ENCODE data around the gene UBE2V1. TPM values are rescaled to one million over a fixed set of nuclear protein-coding genes. Genes with fewer than 3 reads are reported as not detected.
"Not testable (repeated sequence)": the region's sequence is repeated elsewhere in the genome, so short reads cannot be mapped to it uniquely, and the experiment has no call there.

UBE2V1 gene
- total RNA-seq, 1 experiment from 2014 or later, result 71.5 TPM

GRCh38 chr20:50065325-50065615 lies 47.7 kb downstream of the UBE2V1 start:
- no peak for DNase-seq (ENCODE audit: low read depth)

- DNase-seq (ENCODE audit: low read depth), result not testable (repeated sequence)
Observed at GRCh38 chr20:50063763-50064162, 49.2 kb downstream of the UBE2V1 start.

DNA sequence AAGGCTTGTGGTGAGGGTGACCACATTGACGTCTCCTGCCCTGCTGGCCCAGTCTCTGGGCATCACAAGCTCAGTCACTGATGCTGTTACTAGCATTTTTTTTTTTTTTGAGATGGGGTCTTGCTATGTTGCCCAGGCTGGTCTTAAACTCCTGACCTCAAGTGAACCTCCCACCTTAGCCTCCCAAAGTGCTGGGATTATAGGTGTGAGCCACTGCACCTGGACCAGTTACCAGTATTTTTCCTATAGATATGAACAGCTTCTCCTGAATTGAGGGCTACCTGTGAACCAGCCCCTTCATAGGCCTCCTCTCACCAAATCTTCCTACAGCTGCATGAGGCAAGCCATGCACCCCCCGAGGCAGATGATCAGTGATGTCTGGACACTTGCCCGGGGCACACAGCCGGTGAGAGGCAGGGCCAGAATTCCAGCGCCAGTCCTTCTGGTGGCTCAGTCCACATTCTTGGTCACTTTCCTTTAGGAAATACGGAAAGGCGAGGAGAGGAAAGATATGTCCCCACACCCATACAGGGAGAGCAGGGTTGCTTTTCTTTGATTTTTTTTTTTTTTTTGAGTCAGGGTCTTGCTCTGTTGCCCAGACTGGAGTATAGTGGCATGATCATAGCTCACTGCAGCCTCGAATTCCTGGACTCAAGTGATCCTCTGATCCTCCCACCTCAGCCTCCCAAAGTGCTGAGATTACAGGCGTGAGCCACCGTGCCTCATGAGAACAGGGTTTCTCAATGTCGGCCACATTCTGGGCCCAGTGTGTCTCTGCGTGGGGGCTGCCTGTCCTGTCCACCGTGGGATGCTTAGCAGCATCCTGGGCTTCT lies 50.7 kb downstream of the UBE2V1 start:
- DNase-seq (ENCODE audit: low read depth), result no peak

DNA sequence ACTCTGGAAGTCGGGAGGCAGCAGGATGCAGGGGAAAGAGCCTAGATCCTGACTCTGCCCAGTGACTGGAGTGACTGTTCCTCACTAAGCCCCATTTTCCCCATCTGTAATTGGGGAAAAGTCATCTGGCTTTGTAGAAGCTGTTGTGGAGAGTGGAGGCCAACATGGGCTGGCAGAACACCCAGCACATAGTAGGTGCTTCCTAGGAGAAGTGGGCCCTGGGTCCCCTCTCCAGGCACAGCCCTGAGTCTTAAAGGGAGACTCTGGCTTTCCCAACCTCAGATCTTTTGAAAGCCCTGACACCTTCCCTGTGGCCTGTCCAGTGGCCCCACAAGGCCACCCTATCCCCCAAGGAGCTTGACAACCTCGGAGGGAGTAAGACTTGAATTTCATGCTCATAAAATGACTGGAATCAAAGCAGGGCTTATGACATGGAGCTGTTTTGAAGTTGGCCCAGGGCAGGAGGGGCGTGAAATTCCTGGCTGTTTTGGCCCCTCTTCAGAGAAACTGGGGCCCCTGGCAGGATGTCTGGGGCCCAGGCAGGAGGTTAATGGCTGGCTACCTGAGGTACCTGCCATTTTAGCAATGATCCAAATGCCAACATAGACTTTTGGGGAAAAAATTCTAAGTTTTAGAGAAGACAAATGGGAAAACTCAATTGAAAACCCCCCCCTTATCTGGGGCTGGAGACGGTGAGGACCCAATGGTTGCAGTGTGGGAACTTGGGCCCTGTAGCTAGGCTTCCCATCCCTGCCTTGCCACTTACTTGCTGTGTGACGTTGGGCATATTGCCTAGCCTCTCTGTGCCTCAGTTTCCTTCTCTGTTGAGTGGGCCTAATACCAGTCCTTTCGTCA lies 51.6 kb downstream of the UBE2V1 start:
- no peak for DNase-seq (ENCODE audit: low read depth)

DNA sequence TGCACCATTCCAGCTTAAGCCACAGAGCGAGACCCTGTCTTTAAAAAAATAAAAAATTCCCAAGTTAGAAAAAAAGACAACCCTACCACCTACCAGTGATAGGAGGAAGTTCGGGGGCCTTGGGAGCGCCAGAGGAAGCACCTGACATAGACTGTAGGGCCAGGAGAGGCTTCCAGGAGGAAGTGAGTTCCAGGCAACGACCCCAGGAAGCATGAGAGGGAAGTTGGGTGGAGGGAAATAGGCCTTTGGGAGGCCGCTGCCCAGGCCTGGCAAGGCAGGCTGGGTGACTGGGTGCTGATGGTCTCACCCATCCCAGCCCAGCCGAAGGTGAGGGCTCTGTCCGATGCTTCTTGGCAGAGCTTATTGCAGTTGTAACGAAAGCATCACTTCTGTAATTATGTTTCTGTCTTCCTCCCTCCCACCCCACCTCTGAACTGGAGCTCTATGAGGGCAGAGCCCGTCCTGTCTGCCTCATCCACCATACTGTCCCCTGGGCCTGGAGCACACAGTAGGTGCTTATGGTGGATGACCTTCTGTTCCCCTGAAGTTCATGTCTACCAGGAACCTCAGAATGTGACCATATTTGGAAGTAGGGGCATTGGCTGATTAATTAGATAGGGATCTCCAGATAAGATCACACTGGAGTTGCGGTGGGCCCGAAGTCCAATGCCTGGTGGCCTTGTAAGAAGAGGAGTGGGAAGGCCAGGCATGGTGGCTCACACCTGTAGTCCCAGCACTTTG lies 54.1 kb downstream of the UBE2V1 start:
- no peak for DNase-seq (ENCODE audit: low read depth)

- DNase-seq (ENCODE audit: low read depth), result no peak
Observed at GRCh38 chr20:50057714-50058053, 55.3 kb downstream of the UBE2V1 start.

DNA sequence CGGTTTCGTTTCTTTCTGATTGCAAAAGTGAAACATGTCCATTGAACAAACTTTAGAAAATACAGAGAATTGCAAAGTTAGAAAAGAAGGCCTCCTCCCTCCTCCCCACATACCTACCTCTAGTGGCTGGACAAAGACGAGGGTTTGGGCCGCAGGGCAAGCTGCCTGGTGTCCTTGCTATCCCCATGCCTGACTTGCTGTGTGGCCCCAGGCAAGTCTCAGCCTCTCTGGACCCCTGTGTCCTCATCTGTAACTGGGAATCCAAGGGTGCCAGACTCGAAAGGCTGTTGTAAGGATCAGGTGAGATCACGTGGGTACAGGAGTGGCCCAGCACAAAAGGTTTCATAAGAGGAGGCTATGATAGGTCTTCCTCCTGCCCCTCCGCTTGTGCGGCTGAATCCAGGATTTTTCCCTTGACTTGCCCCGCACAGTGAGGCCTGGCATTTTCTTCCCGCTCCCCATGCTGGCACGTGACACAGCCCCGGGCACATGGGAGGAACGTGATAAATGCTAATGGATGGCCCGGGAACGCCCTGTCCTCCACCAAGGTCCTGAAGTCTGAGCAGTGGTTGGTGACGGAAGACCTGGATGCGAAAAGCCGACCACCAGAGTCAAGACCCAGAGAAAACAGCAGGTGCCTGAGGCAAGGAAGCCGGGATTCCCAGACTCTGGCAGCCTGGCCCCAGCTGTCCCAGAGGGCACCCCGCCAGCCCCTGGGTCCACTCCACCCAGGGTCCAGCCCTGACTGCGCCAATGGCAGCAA lies 55.8 kb downstream of the UBE2V1 start:
- DNase-seq (ENCODE audit: low read depth), result no peak

DNA sequence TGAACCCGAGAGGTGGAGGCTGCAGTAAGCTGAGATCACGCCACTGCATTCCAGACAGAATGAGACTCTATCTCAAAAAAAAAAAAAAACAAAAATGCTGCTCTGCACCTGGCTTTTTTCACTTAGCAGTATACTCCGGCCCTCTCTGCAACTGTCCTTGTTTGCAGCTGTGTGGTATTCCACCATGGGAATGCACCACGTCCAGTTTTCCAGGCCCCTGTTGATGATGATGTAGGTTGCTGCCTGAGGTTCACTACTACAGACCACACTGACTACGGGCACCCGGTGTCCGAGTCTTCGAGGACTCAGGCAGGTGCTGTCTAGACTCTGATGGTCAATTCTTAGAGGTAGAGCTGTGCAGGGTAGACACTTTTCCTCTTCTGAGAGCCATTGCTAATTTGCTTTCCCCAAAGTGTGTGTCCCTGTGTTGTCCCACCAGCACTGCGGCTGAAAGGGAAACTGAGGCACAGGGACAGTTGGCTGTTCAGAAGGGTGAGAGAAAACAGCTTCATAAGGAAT lies 56.5 kb downstream of the UBE2V1 start:
- no peak for DNase-seq (ENCODE audit: low read depth)

DNA sequence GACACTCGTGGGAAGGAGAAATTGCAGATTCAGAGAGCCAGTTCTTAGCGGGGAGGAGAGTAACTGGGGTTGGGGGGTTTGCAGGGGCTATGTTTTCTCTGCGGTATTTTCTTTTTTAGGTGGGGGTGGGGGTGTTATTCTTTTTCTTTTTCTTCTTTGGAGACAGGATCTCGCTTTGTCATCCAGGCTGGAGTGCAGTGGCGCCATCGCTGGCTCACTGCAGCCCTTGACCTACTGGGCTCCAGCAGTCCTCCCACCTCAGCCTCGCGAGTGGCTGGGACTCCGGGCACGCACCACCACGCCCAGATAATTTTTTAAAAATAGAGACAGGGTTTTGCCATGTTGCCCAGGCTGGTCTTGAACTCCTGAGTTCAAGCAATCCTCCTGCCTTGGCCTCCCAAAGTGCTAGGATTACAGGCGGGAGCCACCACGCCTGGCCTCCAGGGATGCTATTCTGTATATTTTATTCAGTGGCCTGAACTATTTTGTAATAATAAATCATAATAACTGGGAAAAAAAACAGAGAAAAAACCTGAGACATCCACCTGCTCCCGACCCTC lies 57.3 kb downstream of the UBE2V1 start:
- DNase-seq (ENCODE audit: low read depth), result no peak

GRCh38 chr20:50054626-50055511 lies 58.1 kb downstream of the UBE2V1 start:
- no peak for DNase-seq (ENCODE audit: low read depth)

DNA sequence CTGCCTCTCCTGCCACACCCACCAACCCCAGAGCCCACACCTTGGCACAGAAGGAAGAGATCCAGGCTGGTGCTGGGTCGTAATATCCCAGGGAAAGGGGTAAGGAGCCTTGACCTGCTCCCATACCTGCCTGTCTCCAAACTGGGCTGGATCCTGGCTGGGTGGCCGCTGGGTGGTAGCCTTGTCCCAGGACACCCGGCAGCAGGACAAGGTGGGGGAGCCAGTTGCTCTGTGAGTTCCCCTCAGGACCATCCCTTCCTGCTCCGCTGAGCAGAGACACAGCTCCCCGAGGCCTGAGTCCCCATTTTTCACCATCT lies 58.8 kb downstream of the UBE2V1 start:
- no peak for DNase-seq (ENCODE audit: low read depth)

DNA sequence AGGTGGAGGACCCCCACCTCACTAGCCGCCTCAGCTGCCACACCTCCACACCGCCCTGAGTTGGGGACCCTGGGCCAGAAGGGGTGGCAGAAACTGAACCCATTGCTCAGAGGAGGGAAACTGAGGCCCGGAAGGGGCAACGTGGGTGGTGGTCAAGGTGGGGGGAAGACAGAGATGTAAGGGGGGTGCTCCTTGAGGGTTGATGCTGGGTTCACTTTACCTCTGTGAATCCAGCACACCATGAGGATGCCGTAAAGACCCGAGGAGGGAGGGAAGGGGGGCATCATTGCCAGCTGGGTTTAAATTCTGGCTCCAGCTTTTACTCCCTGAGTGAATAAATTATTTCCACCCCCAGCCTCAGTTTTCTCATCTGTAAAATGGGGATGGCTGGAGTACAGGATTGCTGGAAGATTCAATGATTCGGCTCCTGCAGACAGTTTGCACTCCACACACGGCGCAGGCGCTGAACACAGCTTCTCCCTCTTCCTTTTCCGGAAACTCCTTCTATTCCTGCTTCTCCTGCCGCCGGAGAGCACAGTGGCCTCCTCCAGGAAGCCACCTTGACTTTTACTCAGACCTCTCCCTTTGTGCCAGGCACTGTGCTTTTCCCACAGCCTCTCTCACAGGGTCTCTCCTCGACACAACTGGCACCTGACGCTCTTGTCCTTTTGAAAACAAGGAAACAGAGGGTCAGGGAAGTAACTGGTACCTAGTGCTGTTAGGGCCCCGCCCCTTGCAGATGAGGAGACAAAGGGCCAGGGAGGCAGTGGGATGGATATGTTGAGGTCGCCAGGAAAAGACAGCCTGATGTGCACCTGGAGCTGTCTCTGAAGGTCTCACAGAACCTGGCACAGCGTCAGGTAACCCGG lies 59.4 kb downstream of the UBE2V1 start:
- no peak for DNase-seq (ENCODE audit: low read depth)

- no peak for DNase-seq (ENCODE audit: low read depth)
Observed at GRCh38 chr20:50052550-50053361, 60.2 kb downstream of the UBE2V1 start.

DNA sequence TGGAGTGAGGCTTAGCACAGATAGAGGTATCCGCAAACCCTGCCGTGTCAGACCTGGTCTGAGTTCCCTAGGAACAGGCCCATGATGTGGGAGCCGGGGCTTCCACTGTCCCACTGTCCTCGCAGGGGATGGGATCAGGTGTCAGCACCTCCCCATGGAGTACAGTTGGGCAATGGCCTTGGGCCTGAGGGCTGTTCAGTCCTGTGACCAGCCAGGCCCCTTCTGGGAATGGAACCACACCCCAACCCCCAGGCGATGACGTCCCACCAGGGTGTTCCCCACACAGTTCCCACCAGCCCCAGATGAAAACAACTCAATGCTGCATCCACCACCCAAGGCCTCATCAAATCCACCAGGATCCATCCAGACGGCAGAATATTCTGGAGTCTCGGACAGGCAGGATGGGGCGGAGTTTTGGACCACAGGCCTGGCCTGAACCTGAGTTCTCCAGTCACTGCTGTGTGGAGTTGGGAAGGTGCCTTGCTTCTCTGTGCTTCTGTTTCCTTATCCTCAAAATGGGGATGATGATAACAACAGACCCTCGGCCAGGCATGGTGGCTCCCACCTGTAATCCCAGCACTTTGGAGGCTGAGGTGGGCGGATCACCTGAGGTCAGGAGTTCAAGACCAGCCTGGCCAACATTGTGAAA lies 62.2 kb downstream of the UBE2V1 start:
- no peak for DNase-seq (ENCODE audit: low read depth)

GRCh38 chr20:50050214-50050613 lies 62.7 kb downstream of the UBE2V1 start:
- DNase-seq (ENCODE audit: low read depth), result no peak

- DNase-seq (ENCODE audit: low read depth), result no peak
Observed at GRCh38 chr20:50049442-50050026, 63.4 kb downstream of the UBE2V1 start.

GRCh38 chr20:50048420-50049166 lies 64.4 kb downstream of the UBE2V1 start:
- peak; percentile 42 for DNase-seq (ENCODE audit: low read depth)

Measured in LHCN-M2 (cell line).